Non-pigmented ciliary epithelial cell (primary cell): ENCODE measurements around the gene MLXIP.
"Not testable (repeated sequence)": the region's sequence is repeated elsewhere in the genome, so short reads cannot be mapped to it uniquely, and the experiment has no call there.

Source experiments
- DNase-seq: peaks from one replicate; pipeline ENCODE4 v3.0.0-alpha.2; 2010; ENCODE audit warnings: low read depth

MLXIP gene

DNA sequence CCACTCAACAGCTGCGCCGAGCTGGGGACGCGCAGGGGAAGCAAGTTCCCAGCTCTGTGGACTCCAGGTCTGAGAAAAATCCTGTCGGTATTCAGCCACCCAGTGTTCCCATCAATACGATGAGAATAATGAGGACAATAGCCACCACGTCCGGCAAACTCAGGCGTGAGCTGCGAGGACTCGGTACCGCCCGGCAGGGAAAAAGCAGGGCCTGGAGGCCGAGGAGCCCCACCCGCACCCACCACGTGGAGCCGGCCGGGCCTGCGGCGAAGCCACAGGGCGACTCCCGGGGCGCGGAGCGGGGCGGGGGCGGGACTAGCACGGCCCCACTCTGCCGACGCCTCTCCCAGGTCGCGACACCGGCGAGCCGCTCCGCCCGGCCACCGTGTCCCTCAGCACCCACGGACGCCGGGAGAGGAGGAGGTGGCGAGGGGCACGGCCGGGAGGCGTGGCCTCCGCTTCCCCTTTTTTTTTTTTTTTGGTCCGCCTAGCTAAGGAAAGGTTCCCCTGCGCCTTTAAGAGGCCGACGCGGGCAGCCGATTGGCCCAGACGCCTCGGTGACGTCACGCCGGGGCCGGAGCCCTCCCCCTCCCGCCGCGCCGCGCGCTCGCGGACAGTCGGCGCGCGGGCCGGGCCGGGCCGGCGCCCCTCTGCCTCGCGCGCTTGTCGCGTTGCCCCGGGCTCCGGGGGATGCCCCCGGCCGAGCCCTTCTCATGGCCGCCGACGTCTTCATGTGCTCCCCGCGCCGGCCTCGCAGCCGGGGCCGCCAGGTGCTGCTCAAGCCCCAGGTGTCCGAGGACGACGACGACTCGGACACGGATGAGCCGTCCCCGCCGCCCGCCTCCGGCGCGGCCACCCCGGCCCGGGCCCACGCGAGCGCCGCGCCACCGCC is at the start of gene MLXIP:
MLXIP (plus strand) TSS at position 616 of the 892 bp plus-strand sequence; CDS start at position 714, 98 bp downstream.
- DNase-seq = no peak

DNA sequence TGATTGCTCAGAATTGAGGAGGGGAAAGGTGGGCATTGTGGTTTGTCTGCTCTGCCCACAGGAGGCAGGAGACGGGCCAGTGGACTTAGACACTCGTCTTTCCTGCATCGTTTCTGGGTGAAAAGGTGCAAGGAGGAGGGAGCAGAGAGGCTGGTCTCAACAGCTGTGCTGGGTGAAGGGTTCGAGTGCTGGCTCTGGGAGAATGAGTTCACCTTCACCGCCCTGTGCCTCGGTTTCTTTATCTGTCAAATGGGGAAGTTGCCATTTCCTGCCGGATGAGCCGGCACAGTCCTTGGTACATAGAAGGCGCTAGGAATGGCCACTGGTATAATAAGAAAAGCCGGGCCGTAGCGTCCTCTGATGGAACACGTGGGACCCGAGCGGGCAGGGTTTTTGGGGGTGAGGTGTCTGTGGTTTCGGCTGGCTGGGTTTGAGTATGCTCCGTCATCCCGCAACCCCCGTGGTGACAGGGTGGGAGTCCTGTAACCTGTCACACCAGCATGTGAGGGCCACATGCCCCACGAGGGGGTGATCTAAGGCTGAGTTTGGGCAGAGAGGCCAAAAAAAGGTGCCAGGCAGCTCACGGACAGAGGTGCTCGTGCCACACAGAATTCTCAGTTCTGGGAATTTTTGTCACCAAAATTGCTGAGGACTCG is 49.5 kb upstream of the MLXIP start:
- DNase-seq = no peak

DNA sequence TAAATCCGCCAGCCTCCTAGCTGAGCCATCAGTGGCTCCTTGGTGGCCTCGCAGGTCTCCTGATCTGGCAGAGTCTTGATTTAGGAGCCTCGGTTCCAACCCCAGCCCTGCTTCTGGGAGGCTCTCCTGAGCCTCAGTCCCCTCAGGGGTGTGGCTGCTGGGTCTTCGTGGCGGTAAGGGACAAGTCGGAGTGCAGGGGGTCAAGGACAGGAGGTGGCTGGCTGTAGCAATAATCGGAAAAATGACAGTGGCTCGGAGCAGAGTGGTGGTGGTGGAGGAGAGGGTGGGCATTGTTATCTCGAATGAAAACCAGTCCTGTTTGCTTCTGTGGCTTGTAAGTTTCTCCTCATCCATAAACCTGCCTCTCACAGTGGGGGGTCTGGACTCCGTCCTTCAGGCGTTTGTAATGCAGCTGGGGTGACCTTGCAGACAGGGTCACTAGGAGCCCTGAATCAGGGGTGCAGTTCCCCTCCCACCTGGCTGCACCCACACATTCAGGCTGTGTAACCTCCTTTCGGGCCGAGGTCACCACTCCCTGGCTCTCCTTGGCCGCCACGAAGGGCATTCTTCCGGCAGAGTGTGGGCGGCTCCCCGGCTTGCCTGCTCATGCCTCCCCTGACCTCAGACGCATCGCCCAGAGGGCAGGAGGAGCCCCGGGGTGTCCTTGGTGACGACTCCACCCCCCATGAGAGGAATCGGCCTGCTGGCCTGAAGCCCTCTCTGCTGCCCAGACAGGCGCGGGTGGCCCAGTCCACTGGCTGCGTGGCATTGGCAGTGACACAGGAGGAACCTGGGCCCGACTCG is 48.7 kb upstream of the MLXIP start:
- no peak for DNase-seq

GRCh38 chr12:122030424-122031035 is 48.0 kb upstream of the MLXIP start:
- DNase-seq = no peak

- no peak for DNase-seq
Observed at GRCh38 chr12:122031342-122032216, 47.0 kb upstream of the MLXIP start.

DNA sequence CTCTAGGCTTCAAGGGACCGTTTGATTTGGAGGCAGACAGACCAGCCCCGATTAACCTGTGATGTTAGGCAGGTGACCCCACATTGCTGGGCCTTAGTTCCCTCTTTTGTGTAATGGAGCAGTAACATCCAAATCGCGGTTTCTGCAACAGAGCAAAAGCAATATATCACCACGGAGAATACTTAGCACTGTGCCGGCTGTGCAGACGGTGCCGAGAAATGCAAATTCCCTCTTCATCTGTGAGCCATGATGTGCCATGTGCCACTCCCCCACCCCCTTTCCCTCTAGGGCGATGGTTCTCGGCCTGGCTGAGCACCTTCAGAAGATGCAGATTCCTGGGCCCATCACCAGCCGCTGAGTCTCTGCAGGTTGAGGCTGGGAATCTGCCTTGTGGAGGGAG is 46.0 kb upstream of the MLXIP start:
- DNase-seq = no peak

- no peak for DNase-seq
Observed at GRCh38 chr12:122035292-122035691, 43.3 kb upstream of the MLXIP start.

- DNase-seq = no peak
Observed at GRCh38 chr12:122036153-122036552, 42.4 kb upstream of the MLXIP start.

DNA sequence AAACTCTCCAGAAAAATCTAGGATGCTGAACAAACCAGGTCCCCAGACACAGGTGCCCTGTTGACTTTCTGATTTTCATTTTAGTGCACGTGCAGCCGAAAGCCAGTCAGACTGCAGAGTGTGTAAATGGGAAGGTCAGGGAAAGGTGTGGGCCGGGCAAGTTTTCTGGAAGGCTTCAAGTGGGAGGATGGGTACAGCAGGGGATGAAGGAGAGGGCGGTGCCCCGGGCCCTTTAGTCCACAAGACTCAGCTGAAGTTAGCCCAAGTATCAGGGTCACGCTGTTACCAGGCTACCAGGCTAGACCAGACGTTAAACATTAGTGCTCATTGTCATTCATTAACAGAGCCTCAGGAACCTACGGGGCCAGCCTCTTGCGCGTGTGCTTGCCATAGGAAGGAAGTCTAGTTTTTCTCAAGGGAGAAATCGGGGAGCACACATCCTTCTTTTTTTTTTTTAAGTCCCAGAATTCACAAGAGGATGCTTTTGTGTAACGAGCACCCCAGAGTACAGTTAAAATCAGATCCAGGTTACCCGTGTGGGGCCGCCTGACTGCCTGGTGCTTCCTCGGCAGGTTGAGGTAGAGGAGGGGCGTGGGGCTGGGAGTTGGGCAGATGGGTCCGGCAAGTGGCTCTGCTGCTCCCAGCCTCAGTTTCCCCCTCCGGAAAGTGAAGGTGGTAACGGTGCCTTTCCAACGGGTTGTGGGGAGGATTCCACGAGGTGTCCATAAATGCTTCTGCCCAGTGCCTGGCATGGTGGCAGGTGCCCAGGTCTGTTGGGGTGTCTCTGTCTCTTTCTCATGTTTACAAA is 37.8 kb upstream of the MLXIP start:
- no peak for DNase-seq

- not testable (repeated sequence) for DNase-seq
Observed at GRCh38 chr12:122041458-122041857, 37.1 kb upstream of the MLXIP start.

GRCh38 chr12:122042910-122043309 is 35.6 kb upstream of the MLXIP start:
- no peak for DNase-seq

DNA sequence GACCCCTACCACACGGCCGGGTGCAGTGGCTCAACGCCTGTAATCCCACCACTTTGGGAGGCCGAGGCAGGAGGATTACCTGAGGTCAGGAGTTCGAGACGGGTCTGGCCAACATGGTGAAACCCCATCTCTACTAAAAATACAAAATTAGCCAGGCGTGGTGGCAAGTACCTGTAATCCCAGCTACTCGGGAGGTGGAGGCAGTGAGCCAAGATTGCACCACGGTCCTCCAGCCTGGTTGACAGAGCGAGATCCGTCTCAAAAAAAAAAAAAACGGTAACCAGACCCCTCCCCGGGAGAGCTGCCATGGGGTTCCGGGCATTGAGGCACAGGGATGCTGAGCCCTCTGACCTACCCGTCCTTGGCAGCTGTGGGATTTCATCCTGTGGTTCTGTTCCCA is 35.1 kb upstream of the MLXIP start:
- DNase-seq = no peak

DNA sequence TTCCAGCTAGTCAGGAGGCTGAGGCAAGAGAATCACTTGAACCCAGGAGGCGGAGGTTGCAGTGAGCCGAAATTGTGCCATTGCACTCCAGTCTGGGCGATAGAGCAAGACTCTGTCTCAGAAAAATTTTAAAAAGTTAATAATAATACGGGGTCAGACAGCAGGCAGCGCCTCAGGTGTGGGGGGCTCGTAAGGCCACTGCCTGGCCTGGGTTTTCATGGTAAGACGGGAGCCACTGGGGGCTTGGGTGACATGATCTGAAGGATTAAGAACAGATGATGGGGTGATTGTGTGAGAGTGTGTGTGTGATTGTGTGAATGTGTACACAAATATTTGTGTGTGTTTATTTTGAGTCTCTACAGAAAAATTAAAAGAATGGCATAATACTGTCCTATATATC is 33.3 kb upstream of the MLXIP start:
- no peak for DNase-seq

- DNase-seq = no peak
Observed at GRCh38 chr12:122046145-122046544, 32.4 kb upstream of the MLXIP start.

- no peak for DNase-seq
Observed at GRCh38 chr12:122048151-122048550, 30.4 kb upstream of the MLXIP start.

GRCh38 chr12:122049827-122050226 is 28.7 kb upstream of the MLXIP start:
- DNase-seq = no peak

GRCh38 chr12:122050706-122051105 is 27.9 kb upstream of the MLXIP start:
- DNase-seq = no peak

- DNase-seq = no peak
Observed at GRCh38 chr12:122051231-122051876, 27.2 kb upstream of the MLXIP start.

- no peak for DNase-seq
Observed at GRCh38 chr12:122052285-122052684, 26.3 kb upstream of the MLXIP start.
